Stimulated activated effector memory CD8-positive, alpha-beta T cell treated with anti-CD3 and anti-CD28 coated beads, Interleukin-12 subunit alpha, Interleukin-12 subunit beta, amount 100 ng/mL, for 72 hours (primary cell): ENCODE measurements around the gene APBB1IP.
"Not testable (repeated sequence)": the region's sequence is repeated elsewhere in the genome, so short reads cannot be mapped to it uniquely, and the experiment has no call there.

Experiments
- ATAC-seq: fragments of 150-1000 bp; cut with Tn5 transposase; 2 replicates; pipeline ENCODE4 v1.10.0; 2021
- DNase-seq, 2 donors: peaks; one replicate each; pipeline ENCODE4 v3.0.0; 2021 to 2022; ENCODE audit warnings: low spot score in 2 of 2
- H3K27ac Mint-ChIP-seq: one replicate; pipeline ENCODE4 v1.8.0; 2022; ENCODE audit warnings: mild to moderate bottlenecking, mixed read lengths
- H3K36me3 Mint-ChIP-seq: one replicate; pipeline ENCODE4 v1.8.0; 2022; ENCODE audit warnings: mild to moderate bottlenecking, mixed read lengths
- H3K4me1 Mint-ChIP-seq: one replicate; pipeline ENCODE4 v1.8.0; 2022; ENCODE audit warnings: mixed read lengths
- H3K4me3 Mint-ChIP-seq: one replicate; pipeline ENCODE4 v1.8.0; 2022; ENCODE audit warnings: mild to moderate bottlenecking, mixed read lengths
- H3K9me3 Mint-ChIP-seq: one replicate; pipeline ENCODE4 v1.8.0; 2022; ENCODE audit warnings: mixed read lengths

APBB1IP gene

GRCh38 chr10:26479766-26480492, 41.8 kb downstream of the APBB1IP start:
- peak in 1 of 2 donors; percentile 63 for DNase-seq
- H3K9me3 Mint-ChIP-seq, result no peaks in the 10 kb centered on the region
- peaks cover 62% of the 10 kb centered on the region for H3K4me1 Mint-ChIP-seq
- peaks cover 41% of the 10 kb centered on the region for H3K36me3 Mint-ChIP-seq
- H3K4me3 Mint-ChIP-seq, result peak overlapping the region; percentile 63
- peak; percentile 80 for ATAC-seq
- peak overlapping the region; percentile 93 for H3K27ac Mint-ChIP-seq

- ATAC-seq (no peak), DNase-seq (no peak)
- Mint-ChIP-seq H3K4me3 (peak overlapping the region; percentile 63), H3K9me3 (no peaks in the 10 kb centered on the region), H3K36me3 (peaks cover 36% of the 10 kb centered on the region), H3K4me1 (peaks cover 65% of the 10 kb centered on the region), H3K27ac (peak overlapping the region; percentile 93)
These were observed 43.2 kb downstream of the APBB1IP start for GRCh38 chr10:26481315-26481692.

GRCh38 chr10:26481914-26482550, 43.9 kb downstream of the APBB1IP start:
- DNase-seq, result no peak

GRCh38 chr10:26483554-26483953, 45.4 kb downstream of the APBB1IP start:
- Mint-ChIP-seq H3K4me3 (peak overlapping the region; percentile 70), H3K9me3 (no peaks in the 10 kb centered on the region), H3K36me3 (peaks cover 47% of the 10 kb centered on the region), H3K27ac (peak overlapping the region; percentile 88), H3K4me1 (peaks cover 65% of the 10 kb centered on the region)
- ATAC-seq (peak; percentile 2), DNase-seq (peak in 1 of 2 donors; percentile 53)

More at GRCh38 chr10:26481914-26482550, 43.9 kb downstream of the APBB1IP start:
- Mint-ChIP-seq H3K4me1 (peaks cover 69% of the 10 kb centered on the region), H3K27ac (peak overlapping the region; percentile 88), H3K36me3 (peaks cover 37% of the 10 kb centered on the region), H3K9me3 (no peaks in the 10 kb centered on the region), H3K4me3 (peak overlapping the region; percentile 70)
- peak; percentile 63 for ATAC-seq

DNA sequence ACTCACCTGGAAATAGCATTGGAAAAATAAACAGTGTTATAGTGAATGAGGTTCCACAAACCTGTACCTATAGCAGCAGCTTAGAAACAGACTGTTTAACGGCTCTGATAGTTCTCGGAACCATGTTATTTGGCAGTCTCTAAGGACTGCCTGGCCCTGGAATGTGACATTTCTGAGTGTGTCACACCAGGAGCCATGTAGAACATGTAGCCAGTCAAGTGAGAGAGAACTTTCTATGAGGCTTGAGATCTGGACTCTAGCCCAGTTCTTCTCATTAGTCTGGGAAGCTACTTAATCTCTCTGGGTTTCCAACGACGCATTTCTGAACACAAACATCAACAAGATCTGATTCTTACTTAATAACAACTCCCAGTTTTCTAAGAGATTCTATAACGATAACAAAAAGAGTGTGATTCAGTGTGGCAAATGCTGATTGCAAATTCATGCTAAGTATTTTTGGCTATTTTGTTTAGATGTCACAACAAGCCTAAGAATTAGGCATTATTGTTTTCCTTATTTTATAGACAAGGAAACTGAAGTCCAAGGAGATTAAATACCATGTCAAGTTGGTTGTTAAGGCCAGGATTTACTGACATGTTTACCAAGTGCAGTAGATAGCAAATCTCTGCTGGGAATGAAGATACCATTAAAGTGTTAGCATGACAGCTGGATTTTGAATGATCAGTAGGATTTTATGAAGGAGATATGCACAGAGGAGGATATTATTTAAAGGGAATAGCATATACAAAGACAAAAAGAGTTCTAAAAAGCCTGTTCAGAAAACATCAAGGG, 47.2 kb downstream of the APBB1IP start:
- DNase-seq (no peak), ATAC-seq (no peak)
- Mint-ChIP-seq H3K9me3 (no peaks in the 10 kb centered on the region), H3K27ac (peak overlapping the region; percentile 94), H3K4me3 (peak overlapping the region; percentile 63), H3K36me3 (peaks cover 44% of the 10 kb centered on the region), H3K4me1 (peaks cover 65% of the 10 kb centered on the region)

DNA sequence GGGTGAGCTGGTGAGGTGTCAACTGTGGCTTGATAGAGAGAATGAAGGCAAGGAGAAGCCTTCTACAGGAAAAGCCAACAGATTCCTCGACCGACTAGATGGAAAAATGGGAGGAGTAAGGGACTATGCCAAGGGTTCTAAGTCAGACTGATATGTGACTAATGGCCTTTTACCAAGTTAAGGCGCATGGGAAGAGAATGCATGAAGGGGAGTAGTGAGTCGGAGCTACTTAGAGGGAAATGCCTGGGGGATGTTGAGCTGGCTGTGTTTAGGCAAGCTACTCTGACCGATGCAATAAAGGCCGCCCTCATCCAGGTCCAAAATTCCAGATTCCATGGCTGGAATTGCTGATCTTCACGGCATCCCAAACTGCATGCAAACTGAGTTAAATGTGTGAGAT, 48.2 kb downstream of the APBB1IP start:
- Mint-ChIP-seq H3K36me3 (peaks cover 47% of the 10 kb centered on the region), H3K9me3 (no peaks in the 10 kb centered on the region), H3K27ac (peak overlapping the region; percentile 94), H3K4me1 (peaks cover 59% of the 10 kb centered on the region), H3K4me3 (peak overlapping the region; percentile 63)
- no peak for DNase-seq
- no peak for ATAC-seq

- Mint-ChIP-seq H3K4me1 (peaks cover 55% of the 10 kb centered on the region), H3K27ac (peak overlapping the region; percentile 94), H3K9me3 (no peaks in the 10 kb centered on the region), H3K36me3 (peaks cover 53% of the 10 kb centered on the region), H3K4me3 (peak overlapping the region; percentile 63)
- DNase-seq (peak; percentile 40 to 85), ATAC-seq (peak; percentile 97)
These were observed 49.1 kb downstream of the APBB1IP start for GRCh38 chr10:26486990-26487850.

GRCh38 chr10:26488344-26488743, 50.2 kb downstream of the APBB1IP start:
- peak overlapping the region; percentile 94 for H3K27ac Mint-ChIP-seq
- H3K4me1 Mint-ChIP-seq, result peaks cover 50% of the 10 kb centered on the region
- H3K36me3 Mint-ChIP-seq, result peaks cover 59% of the 10 kb centered on the region
- DNase-seq, result no peak
- peak overlapping the region; percentile 16 for H3K4me3 Mint-ChIP-seq
- no peaks in the 10 kb centered on the region for H3K9me3 Mint-ChIP-seq
- ATAC-seq, result no peak

DNA sequence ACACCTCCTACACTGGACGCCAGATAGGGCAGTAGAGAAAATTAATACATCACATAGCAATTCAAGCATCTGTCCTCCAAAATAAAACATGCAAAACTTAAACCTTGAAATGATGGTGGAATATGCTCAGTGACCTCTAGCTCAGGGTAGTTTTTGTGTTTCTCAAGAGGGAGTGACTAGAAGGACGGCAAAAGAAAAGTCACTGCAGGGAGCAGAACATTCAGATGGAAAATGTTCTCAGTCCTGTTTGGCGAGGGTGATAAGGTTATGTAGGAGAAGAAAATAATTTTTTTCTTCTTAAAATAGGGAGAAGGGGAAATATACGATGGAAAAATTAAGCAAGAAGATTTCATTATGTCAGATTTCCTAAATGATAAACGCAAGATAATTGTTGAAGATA, 50.9 kb downstream of the APBB1IP start:
- Mint-ChIP-seq H3K9me3 (no peaks in the 10 kb centered on the region), H3K36me3 (peaks cover 59% of the 10 kb centered on the region), H3K27ac (peak overlapping the region; percentile 94), H3K4me1 (peaks cover 45% of the 10 kb centered on the region), H3K4me3 (peak overlapping the region; percentile 16)
- ATAC-seq (no peak), DNase-seq (no peak)

GRCh38 chr10:26490367-26490766, 52.2 kb downstream of the APBB1IP start:
- Mint-ChIP-seq H3K36me3 (peaks cover 68% of the 10 kb centered on the region), H3K4me1 (peaks cover 41% of the 10 kb centered on the region)
- ATAC-seq, H3K27ac Mint-ChIP-seq, H3K9me3 Mint-ChIP-seq, DNase-seq, H3K4me3 Mint-ChIP-seq: not testable (repeated sequence)

DNA sequence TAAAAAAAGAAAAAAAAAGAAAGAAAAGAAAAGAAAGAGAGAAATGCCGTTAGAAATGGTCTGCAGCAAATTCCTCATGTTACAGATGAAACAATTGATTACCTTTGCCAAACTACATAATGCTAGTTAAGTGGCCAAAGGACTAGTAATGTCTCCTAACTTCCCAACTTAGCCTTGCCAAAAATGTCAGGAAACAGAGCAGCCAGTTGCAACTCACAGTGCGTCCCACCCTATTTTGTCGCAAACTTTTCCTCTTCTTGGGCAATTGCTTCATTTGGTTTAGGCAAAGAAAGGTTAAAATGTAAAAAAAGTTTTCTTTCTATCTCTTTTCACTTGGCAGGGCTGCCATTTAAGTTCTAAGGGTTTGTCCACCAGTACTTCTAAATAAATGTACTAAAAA, 53.1 kb downstream of the APBB1IP start:
- no peak for DNase-seq
- ATAC-seq, result no peak
- no peaks in the 10 kb centered on the region for H3K9me3 Mint-ChIP-seq
- peaks cover 77% of the 10 kb centered on the region for H3K36me3 Mint-ChIP-seq
- no peak overlapping the region for H3K27ac Mint-ChIP-seq
- H3K4me1 Mint-ChIP-seq, result peaks cover 32% of the 10 kb centered on the region
- H3K4me3 Mint-ChIP-seq, result no peak overlapping the region

DNA sequence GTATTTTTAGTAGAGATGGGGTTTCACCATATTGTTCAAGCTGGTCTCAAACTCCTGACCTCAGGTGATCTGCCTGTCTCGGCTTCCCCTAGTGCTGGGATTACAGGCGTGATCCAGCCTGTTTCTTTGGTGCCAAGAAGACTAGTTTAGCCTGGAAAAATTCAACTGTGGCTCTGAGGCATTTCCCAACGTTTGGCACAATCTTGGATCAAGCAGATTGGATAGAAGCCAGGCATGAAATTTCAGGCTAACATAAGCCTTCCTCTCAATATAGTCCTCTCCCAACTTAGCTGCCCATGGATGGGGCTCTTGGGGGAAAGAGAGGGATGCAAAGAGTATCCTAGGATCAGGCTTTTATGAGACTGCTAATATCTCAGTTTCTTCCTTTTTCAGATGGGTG, 53.8 kb downstream of the APBB1IP start:
- DNase-seq (no peak), ATAC-seq (no peak)
- Mint-ChIP-seq H3K4me3 (no peak overlapping the region), H3K27ac (no peak overlapping the region), H3K36me3 (peaks cover 83% of the 10 kb centered on the region), H3K9me3 (no peaks in the 10 kb centered on the region), H3K4me1 (peaks cover 25% of the 10 kb centered on the region)

DNA sequence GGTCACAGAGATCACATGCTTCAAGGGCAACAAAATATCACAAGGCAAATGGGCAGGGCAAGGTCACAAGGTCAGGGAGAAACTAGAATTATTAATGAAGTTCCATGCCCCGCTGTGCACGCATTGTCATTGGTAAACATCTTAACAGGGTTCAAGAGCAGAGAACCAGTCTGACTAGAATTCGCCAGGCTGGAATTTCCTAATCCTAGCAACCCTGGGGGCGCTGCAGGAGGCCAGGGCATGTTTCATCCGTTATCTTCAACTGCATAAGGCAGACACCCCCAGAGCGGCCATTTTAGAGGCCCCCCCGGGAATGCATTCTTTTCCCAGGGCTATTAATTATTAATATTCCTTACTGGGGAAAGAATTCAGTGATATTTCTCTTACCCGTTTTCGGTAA, 54.6 kb downstream of the APBB1IP start:
- H3K4me1 Mint-ChIP-seq, result peaks cover 18% of the 10 kb centered on the region
- not testable (repeated sequence) for H3K27ac Mint-ChIP-seq

GRCh38 chr10:26494018-26494417, 55.9 kb downstream of the APBB1IP start:
- H3K4me1 Mint-ChIP-seq, result peaks cover 9% of the 10 kb centered on the region
- no peak overlapping the region for H3K4me3 Mint-ChIP-seq
- H3K9me3 Mint-ChIP-seq, result no peaks in the 10 kb centered on the region
- no peak for DNase-seq
- peak overlapping the region; percentile 23 for H3K27ac Mint-ChIP-seq
- ATAC-seq, result peak; percentile 11
- H3K36me3 Mint-ChIP-seq, result peaks cover 86% of the 10 kb centered on the region

More for the DNA sequence above, 54.6 kb downstream of the APBB1IP start:
- not testable (repeated sequence) for ATAC-seq, DNase-seq, H3K4me3 Mint-ChIP-seq, H3K9me3 Mint-ChIP-seq
- H3K36me3 Mint-ChIP-seq, result peaks cover 83% of the 10 kb centered on the region
